ENCODE data around the gene OR1J4.
"Not testable (repeated sequence)": the region's sequence is repeated elsewhere in the genome, so short reads cannot be mapped to it uniquely, and the experiment has no call there.

OR1J4 gene, protein sequence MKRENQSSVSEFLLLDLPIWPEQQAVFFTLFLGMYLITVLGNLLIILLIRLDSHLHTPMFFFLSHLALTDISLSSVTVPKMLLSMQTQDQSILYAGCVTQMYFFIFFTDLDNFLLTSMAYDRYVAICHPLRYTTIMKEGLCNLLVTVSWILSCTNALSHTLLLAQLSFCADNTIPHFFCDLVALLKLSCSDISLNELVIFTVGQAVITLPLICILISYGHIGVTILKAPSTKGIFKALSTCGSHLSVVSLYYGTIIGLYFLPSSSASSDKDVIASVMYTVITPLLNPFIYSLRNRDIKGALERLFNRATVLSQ

GRCh38 chr9:122518841-122519240, at the start of gene OR1J4:
Gene OR1J4 (plus strand): TSS chr9:122519141. CDS start chr9:122519141, 0 bp downstream.
- no peak for DNase-seq

DNA sequence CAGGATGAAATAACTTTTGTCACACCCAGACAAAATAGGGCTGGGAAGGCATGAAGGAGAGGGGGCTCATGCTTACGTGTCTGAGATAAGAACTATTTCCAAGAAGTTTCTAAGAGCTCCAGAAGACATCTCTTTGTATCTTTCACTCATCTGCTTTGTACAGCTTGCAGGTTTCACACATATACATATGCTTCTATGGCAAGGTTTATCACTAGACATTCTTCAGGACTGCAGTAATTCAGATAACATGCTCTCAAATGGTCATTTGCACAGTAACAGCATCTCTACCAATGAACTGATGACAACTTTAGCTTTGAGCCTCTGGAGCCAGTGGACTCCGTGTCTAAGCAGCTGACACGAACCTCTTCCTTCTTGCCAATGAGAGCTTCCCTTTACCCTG, 44.4 kb upstream of the OR1J4 start:
- no peak for DNase-seq

GRCh38 chr9:122475717-122476116, 43.2 kb upstream of the OR1J4 start:
- DNase-seq: no peak

GRCh38 chr9:122477346-122477745, 41.6 kb upstream of the OR1J4 start:
- no peak for DNase-seq

GRCh38 chr9:122477826-122478225, 41.1 kb upstream of the OR1J4 start, which contains the start of gene OR1J1:
Gene OR1J1 (minus strand): TSS chr9:122477926. CDS start chr9:122477926, 0 bp downstream.
- DNase-seq: no peak

DNA sequence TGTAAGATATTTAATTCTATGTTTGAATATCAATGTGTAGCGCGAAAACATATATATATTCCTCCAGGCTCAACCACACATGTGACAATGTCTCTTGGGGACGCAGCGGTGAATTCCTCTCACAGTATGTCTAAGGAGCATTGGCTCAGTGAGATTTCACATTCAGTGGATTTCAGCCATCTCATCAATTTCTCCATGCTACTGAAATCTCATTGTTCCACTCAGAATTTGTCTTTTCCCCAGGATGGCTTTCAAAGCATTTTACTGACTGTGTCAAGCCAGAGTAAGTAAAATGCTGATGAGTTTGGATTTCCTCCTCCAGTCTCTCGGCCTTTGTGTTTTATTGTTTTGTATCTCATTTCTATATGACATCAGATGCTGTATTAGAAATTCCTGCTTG, 39.9 kb upstream of the OR1J4 start:
- DNase-seq: no peak

GRCh38 chr9:122498883-122499288, 20.1 kb upstream of the OR1J4 start:
- DNase-seq: peak; percentile 50

DNA sequence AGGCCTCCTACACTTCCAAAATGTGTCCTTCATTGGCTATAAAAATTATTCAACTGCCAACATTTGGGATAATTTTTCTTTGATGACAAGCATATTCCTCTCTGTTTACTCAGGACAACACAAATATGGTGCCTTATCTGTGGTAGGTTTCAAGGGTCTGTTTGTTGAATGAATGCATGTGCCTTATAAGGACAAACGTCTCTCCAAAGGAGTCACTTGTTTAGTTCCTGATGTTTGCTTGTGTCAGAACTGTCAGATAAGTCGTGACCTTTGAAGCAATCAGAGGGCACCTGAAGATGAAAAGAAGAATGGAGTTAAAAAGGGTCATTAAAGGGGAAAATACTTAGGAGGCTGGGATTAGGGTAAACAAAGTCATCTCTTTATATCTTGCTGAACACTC, 12.0 kb upstream of the OR1J4 start:
- no peak for DNase-seq

- DNase-seq: no peak
Measured at GRCh38 chr9:122510502-122510901, 8.4 kb upstream of the OR1J4 start, which contains the start of gene OR1J2. Gene OR1J2 (plus strand): TSS chr9:122510802. CDS start chr9:122510802, 0 bp downstream.

GRCh38 chr9:122518226-122518625, 715 bp upstream of the OR1J4 start:
- DNase-seq: no peak

- DNase-seq: no peak
Measured at GRCh38 chr9:122519376-122519775, 435 bp downstream of the OR1J4 start.

- no peak for DNase-seq
Measured at GRCh38 chr9:122526602-122527001, 7.7 kb downstream of the OR1J4 start.

GRCh38 chr9:122527193-122527592, 8.3 kb downstream of the OR1J4 start, which contains the start of gene OR1N1:
Gene OR1N1 (minus strand): TSS chr9:122527293. CDS start chr9:122527293, 0 bp downstream.
- DNase-seq: no peak

- not testable (repeated sequence) for DNase-seq
Measured at GRCh38 chr9:122531157-122531556, 12.2 kb downstream of the OR1J4 start.

- no peak for DNase-seq
Measured at GRCh38 chr9:122536134-122536533, 17.2 kb downstream of the OR1J4 start.

DNA sequence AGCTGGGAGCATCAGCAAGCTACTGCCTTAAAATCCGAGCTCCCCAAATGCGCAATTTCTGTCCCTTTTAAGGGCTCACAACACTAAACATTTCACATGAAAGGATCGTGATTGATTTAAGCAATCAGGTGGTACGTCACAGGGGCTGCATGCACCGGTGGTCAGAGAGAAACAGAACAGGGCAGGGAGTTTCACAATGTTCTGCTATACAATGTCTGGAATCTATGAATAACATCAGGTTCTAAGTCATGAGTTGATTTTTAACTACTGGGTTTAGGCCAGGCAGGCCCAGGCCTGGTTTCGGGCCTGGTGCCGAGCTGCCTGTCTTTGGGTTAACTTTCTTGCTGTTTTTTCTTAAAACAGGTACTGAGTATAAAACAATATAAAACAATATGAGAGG, 18.1 kb downstream of the OR1J4 start:
- not testable (repeated sequence) for DNase-seq

DNA sequence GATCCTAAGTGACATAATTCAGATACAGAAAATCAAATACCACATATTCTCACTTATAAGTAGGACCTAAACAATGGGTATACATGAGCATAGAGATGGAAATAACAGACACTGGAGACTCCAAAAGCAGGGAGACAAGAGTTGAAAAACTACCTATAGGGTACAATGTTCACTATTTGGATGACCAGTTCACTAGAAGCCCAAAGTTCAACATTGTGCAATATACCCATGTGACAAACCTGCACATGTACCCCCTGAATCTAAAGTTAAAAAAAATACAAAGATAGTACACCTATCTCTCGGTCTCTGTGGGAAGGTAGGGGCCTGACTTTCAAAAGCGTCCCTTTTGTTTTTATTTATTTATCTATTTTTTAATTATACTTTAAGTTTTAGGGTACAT, 19.8 kb downstream of the OR1J4 start:
- DNase-seq: no peak

GRCh38 chr9:122546196-122546595, 27.3 kb downstream of the OR1J4 start:
- DNase-seq: no peak

DNA sequence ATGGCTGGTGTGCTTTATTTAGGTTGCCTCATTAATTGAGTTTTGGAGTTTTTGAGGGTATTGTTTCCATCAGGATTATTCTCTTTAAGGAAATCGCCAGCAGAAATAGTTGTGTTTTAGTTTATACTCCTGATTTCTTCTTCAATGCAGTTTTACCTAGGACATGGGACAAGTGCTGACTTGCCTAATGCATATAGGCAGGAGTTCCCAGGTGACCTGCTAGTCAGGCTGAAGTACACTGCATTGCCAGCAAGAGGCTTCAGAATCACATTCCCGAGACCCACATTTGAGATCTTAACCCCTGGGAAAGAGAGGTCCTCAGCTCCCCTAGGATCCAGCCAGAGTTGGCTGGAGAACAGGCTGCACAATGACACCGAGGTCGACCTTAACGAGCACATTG, 32.4 kb downstream of the OR1J4 start:
- no peak for DNase-seq

DNA sequence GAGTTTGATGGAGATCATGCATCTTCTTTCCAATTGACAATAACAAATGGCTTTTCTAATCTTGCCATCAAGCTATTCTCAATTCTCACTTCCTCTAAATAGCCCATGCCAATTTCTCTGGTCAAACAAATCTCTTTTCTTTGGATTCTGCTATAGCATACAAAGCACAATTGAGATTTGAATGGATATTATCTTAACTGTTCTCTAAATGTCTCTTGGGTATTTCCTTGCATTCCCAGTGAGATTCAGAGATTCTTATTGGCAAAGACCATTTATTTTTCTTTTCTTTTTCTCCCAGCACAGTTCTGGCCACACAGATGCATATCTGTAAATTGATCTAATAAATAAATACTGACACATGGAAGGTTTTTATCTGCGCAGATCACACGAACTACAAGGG, 33.9 kb downstream of the OR1J4 start, which contains the start of gene OR1N2:
Gene OR1N2, plus strand, starts transcription at position 301 of the 400 bp plus-strand sequence. CDS start 100 bp downstream, outside the sequence.
- DNase-seq: no peak

DNA sequence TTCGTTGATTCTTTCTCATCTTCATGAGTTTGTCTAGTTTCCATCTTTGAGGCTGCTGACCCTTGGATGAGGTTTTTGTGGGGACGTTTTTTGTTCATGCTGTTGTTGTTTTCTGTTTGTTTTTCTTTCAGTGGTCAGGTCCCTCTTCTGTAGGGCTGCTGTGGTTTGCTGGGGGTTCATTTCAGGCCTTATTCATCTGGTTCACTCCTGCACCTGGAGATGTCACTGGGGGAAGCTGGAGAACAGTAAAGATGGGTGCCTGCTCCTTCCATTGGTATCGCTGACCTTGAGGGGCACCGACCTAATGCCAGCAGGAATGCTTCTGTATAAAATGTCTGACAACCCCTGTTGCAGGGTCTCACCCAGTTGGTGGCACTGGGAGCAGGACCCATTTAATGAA, 42.5 kb downstream of the OR1J4 start:
- DNase-seq: no peak

DNA sequence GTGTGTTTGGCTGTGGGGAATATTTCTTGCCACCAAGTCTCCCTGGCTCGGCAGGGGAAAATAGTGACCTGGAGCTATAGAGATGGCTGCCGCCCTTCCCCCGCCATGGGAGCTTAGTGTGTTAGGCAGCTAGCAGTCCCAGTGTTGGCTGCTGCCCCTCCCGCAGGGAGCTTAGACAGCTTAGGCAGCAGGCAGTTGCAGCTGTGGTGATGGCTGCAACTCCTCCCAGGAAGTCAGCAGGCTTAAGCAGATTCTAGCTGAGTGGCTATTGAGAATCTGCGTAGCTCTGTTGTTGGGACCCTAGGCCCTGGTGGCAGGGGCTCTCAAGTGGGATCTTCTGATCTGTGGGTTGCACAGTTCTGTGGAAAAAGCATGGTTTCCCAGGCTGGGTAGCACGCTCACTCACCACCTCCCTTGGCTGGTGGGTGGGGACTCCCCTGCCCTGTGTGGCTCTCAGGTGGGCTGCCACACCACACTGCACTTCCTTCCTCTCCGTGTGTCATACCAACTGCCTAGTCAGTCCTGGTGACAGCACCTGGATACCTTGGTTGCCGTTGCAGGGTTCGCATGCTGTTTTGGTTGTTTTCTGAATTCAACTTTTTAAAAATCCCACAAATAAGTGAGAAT, 43.3 kb downstream of the OR1J4 start:
- peak; percentile 4 for DNase-seq

DNA sequence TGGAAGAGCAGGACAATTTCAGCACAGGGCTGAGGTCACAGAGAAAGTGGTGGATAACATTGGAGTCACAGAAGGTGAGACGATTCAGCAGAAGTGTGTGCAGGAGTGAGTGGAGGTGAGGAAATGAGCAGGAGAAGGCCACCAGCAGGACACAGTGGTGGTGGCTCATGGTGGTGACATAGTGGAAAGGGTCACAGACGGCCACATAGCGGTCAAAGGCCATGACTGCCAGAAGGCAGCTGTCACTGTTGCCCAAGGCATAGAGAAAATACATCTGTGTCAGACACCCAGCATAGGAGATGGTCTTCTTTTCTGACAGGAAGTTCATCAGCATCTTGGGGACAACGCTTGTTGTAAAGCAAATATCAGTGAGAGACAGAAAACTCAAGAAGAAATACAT, 49.0 kb downstream of the OR1J4 start:
- DNase-seq: no peak
